RKO (cell line): Measurements from ENCODE around the gene ZDHHC15.
"Not testable (repeated sequence)": the region's sequence is repeated elsewhere in the genome, so short reads cannot be mapped to it uniquely, and the experiment has no call there.

Source experiments
- DNase-seq: peaks from one replicate; pipeline ENCODE4 v3.0.0-alpha.2; 2016; ENCODE audit warnings: low spot score

The ZDHHC15 gene

GRCh38 chrX:75522565-75523431 is at the start of gene ZDHHC15:
Gene ZDHHC15 (minus strand): TSS chrX:75523037. CDS start chrX:75523024, 13 bp downstream.
- DNase-seq, result no peak

- DNase-seq, result not testable (repeated sequence)
Measured at GRCh38 chrX:75560544-75560943, 37.7 kb upstream of the ZDHHC15 start.

- DNase-seq, result no peak
Measured at GRCh38 chrX:75547783-75548182, 24.9 kb upstream of the ZDHHC15 start.

- no peak for DNase-seq
Measured at GRCh38 chrX:75546724-75547511, 24.1 kb upstream of the ZDHHC15 start.

GRCh38 chrX:75544786-75545185 is 21.9 kb upstream of the ZDHHC15 start:
- DNase-seq, result no peak

- no peak for DNase-seq
Measured at GRCh38 chrX:75483933-75484332, 38.9 kb downstream of the ZDHHC15 start.

- not testable (repeated sequence) for DNase-seq
Measured at GRCh38 chrX:75461780-75462179, 61.1 kb downstream of the ZDHHC15 start.

GRCh38 chrX:75421688-75422230 is 101.1 kb downstream of the ZDHHC15 start:
- DNase-seq, result no peak

GRCh38 chrX:75407153-75407552 is 115.7 kb downstream of the ZDHHC15 start:
- DNase-seq, result not testable (repeated sequence)

GRCh38 chrX:75390470-75390869 is 132.4 kb downstream of the ZDHHC15 start:
- DNase-seq, result no peak

GRCh38 chrX:75369721-75370120 is 153.1 kb downstream of the ZDHHC15 start:
- no peak for DNase-seq

- no peak for DNase-seq
Measured at GRCh38 chrX:75366861-75367260, 156.0 kb downstream of the ZDHHC15 start.

GRCh38 chrX:75365243-75365975 is 157.4 kb downstream of the ZDHHC15 start:
- no peak for DNase-seq

- DNase-seq, result no peak
Measured at GRCh38 chrX:75361788-75362187, 161.0 kb downstream of the ZDHHC15 start.

GRCh38 chrX:75348601-75349000 is 174.2 kb downstream of the ZDHHC15 start:
- DNase-seq, result not testable (repeated sequence)

- DNase-seq, result no peak
Measured at GRCh38 chrX:75337525-75337924, 185.3 kb downstream of the ZDHHC15 start.

- DNase-seq, result no peak
Measured at GRCh38 chrX:75335127-75335458, 187.7 kb downstream of the ZDHHC15 start.

- not testable (repeated sequence) for DNase-seq
Measured at GRCh38 chrX:75334407-75335126, 188.3 kb downstream of the ZDHHC15 start.

GRCh38 chrX:75327607-75328006 is 195.2 kb downstream of the ZDHHC15 start:
- DNase-seq, result no peak
